Measurements from ENCODE around the gene JARID2.

DNA sequence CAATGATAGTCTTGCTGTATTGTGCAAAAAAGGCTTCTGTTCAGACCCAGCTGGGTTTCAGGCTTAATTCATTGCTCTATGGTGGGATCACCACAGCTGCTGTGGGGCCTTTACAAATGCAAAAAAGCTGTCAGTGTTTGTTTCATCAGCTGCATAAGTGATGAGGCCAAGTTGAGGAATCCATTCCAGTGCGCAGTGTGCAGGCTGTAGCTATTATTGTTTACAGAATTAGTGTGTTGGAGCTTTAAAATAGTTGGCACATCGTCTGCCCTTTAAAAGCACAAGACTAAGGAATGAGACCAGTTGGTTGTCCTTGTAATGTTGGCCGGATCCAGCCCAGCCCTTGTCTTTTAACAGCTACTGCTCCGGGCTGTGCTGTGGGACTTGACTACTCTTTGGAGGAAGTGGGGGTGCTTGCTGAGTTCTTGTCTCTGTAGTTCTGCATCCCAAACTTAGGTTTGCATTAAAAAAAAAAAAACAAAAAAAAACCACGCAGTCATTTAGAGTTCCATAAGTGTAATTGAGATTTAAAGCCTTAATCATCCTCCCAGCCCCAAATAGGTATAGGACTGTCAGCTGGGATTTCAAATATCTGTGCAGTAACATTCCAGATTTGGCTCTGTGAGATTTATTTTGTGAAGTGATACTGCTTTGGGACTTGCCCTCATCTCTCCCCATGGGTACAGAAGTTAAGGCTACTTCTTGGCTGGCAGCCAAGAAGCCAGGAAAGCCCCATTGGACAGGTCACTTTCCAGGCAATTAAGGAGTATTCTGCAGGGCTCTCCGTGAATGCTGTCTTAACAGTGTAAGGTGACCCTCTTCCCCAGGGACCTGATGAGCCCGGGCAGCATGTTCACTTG is 19.3 kb downstream of the JARID2 start:
- TF ChIP-seq, protein P1, sequence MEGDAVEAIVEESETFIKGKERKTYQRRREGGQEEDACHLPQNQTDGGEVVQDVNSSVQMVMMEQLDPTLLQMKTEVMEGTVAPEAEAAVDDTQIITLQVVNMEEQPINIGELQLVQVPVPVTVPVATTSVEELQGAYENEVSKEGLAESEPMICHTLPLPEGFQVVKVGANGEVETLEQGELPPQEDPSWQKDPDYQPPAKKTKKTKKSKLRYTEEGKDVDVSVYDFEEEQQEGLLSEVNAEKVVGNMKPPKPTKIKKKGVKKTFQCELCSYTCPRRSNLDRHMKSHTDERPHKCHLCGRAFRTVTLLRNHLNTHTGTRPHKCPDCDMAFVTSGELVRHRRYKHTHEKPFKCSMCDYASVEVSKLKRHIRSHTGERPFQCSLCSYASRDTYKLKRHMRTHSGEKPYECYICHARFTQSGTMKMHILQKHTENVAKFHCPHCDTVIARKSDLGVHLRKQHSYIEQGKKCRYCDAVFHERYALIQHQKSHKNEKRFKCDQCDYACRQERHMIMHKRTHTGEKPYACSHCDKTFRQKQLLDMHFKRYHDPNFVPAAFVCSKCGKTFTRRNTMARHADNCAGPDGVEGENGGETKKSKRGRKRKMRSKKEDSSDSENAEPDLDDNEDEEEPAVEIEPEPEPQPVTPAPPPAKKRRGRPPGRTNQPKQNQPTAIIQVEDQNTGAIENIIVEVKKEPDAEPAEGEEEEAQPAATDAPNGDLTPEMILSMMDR (conservative IDR thresholded peaks at IDR 0.05; ENCODE audit: low read length) = no peak
- no peak for TF ChIP-seq EZH2phosphoT487 (IDR thresholded peaks at IDR 0.05; ENCODE audit: borderline replicate concordance, low read depth, low read length)
